GM21515 (cell line): ENCODE data around the gene AUTS2.

Source experiments
- ATAC-seq: cut with Tn5 transposase; IDR thresholded peaks from one replicate; pipeline ENCODE4 v1.9.1; 2021; ENCODE audit not compliant: unreplicated experiment

Gene AUTS2

DNA sequence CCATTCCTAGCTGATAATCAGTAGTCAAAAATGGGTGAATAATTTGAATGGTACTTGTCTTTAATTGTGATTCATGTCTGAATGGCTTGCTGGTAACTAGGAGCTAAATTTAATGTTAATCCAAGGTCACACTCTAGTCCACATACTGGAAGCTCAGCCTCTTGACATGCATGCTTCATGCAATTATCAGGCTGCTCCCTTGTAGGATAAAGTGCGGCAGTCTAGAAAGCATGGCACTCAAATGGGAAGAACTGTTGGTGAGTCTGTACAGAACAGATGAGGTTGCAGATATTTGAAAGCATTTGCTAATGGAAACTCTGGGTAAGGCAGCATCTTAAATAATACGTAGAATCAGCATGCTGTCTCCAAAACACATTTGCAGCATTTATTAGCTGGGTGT lies 499.4 kb downstream of the AUTS2 start:
- no peak for ATAC-seq

GRCh38 chr7:70098133-70098561 lies 499.9 kb downstream of the AUTS2 start:
- no peak for ATAC-seq

GRCh38 chr7:70098905-70099672 lies 500.8 kb downstream of the AUTS2 start:
- no peak for ATAC-seq

DNA sequence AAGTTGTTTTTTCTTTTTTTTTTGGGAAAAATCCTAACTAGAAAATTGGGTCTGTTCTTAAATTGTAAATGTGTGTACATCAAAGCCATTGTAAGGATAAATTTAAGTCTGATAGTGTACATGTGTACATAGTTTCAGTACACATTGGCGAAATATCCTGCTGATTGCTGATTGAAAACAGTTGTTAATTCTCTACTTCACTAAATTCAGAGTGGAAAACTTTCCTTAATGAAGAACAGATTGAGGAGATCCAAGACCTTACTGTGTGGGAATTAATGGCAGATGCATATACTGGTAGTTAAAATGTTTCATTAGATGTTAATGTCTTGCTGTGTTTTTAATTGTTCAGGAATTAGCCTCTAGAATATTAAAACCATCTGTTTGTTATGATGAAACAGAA lies 506.0 kb downstream of the AUTS2 start:
- no peak for ATAC-seq

DNA sequence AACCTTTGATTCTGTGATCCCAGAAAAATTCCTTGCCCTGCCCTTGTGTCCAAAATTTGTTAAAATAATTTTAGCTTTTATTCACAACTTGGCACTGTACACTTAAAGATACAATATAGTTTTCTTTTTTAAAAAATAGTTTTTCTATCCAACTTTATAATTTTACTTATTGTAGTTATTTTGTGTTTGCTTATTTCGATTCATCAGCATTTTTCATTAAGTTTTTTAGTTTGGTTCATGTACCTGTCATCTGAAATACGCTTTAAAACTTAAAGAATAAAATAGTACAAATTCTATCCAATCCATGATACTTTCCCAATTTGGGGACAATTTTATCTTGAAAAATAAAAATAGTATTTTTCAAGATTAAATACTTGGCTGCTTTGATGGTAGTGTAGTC lies 514.8 kb downstream of the AUTS2 start:
- no peak for ATAC-seq

DNA sequence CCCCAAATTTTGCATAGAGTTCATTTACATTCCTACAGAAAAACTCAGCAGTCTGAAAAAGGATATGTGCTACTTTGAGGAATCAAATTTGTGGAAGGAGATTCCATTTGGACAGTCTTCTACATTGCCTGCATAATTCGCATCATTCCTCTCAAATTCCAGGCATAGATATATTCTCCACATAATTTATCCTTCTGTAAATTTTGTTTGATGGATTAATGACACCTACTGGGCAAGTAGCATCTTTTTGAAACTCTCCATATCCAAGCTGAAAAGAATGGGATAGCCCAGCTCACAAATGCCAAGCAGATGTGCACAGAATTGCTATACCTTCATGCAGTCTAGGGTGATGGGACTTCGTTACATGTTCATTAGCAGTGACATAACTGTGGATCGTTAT lies 515.3 kb downstream of the AUTS2 start:
- ATAC-seq = no peak

DNA sequence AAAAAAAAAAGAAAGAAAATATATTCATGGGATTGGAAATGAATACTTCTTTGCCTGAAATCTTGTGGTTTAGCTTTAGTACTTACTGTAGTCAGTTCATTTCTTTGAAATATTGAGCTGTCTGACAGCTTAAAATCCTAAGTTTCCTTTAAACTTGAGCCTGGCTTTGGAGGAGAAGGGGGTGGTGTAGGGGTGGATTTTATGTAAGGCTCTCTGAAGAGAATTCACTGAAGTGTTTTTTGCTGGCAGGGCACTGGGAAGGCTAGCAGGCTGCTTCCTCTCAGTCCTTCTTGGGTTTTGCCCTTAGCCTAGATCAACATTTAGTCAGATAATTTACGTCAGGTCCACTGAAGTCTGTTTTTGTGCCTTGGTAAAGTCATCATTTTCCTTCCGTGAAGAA lies 516.5 kb downstream of the AUTS2 start:
- no peak for ATAC-seq

DNA sequence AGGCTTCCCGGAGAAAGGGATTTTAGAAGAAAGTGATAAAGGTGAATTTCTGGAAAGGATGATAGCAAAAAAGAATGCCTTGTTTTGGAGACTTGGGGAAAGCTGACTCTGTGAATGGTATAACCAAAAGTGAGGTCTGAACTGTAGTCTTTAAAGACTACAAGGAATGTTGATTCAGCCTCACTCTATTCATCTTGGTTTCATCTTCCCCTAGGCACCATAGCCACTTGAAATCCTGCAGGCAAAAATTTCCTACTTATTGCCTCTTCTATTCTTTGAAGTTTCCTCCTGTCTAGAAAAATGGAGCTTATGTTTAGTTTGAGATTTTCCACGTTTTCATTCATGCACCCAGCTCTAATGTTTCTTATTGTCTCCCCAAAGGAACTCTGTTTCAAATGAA lies 518.0 kb downstream of the AUTS2 start:
- ATAC-seq = no peak

DNA sequence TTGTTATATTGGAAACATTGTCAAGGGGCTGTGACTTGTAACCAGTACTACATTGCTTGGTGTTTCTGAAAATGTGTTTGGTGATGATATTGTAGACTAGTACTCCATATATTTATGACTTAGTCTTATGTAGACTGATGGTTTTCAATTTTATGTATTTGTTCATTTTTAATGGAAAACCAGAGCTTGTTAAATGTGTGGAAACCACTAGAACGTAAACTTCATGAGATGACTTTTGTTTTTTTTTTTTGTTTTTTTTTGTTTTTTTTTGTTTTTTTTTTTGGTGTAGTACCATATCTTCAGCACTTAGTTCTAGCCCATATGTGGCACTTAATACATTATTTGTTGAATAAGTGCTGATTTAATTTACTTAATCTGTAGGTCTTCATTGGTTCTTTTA lies 518.6 kb downstream of the AUTS2 start:
- ATAC-seq = no peak

GRCh38 chr7:70120851-70121250 lies 522.6 kb downstream of the AUTS2 start:
- no peak for ATAC-seq

GRCh38 chr7:70131817-70132216 lies 533.5 kb downstream of the AUTS2 start:
- ATAC-seq = no peak

DNA sequence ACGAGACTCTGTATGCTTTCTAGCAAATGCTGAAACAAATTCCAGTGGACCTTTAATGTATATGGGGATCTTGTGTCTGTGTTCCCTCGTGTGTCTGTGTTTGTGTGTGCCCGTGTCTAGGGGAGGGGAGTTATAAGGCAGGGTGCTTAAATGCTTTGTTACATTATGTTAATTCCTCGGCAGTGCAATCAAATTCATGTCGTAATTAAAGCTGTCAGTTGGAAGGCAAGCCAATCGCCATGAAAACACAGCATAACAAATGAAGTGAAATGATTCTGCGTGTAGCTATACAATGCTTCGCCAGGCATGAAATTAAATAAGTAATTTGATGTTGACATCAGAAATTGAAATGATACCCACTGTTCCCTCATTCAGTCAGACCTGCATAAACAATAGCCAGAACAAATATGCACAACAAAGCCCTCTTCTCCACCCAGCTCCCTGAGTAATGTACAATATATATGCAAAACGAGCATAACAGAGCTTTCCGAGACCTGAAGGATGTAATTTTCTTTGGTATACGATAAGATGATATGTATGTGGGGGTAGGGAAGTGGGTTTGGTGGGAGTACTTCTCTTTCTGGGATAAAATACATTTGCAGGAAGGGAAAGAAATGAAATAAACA lies 534.1 kb downstream of the AUTS2 start:
- ATAC-seq = no peak

GRCh38 chr7:70132852-70133690 lies 534.8 kb downstream of the AUTS2 start:
- no peak for ATAC-seq

DNA sequence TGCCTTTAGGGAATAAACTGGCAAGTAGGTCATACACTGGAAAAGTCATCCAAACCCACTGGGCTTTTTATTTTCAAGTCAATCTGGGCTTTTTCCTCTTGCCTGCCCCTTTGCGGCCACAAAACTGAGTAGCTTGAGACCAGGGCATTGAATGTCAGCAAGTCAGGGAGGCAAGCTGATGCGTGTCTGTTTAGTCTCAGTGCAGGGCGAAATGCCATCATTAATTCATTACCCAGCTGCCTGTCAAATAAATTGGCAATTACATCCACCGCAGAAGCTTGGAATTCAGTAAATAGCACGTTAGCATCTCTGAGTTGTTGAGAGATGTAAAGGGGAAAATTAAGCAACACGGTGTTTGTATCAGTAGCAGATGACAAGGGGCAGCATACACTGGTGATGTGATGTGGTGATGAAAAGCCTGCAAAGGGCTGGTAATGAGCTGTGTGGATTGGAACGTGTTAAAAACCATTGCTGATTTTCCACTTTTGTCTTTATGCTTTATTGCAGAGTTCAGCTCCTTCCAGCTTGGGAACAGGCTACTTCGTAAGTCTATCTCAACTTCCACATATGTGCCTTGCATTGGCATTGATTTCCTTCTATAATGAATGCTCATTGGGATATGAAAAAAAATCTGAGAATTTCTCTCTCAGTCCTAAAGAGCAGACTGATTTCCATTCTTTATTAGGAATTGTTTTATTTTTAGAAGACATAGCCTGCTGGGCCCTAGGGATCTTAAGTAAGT lies 535.9 kb downstream of the AUTS2 start:
- no peak for ATAC-seq

- no peak for ATAC-seq
Observed at GRCh38 chr7:70135656-70136055, 537.4 kb downstream of the AUTS2 start.

GRCh38 chr7:70137126-70137525 lies 538.9 kb downstream of the AUTS2 start:
- ATAC-seq = no peak

GRCh38 chr7:70142247-70142932 lies 544.1 kb downstream of the AUTS2 start:
- no peak for ATAC-seq

DNA sequence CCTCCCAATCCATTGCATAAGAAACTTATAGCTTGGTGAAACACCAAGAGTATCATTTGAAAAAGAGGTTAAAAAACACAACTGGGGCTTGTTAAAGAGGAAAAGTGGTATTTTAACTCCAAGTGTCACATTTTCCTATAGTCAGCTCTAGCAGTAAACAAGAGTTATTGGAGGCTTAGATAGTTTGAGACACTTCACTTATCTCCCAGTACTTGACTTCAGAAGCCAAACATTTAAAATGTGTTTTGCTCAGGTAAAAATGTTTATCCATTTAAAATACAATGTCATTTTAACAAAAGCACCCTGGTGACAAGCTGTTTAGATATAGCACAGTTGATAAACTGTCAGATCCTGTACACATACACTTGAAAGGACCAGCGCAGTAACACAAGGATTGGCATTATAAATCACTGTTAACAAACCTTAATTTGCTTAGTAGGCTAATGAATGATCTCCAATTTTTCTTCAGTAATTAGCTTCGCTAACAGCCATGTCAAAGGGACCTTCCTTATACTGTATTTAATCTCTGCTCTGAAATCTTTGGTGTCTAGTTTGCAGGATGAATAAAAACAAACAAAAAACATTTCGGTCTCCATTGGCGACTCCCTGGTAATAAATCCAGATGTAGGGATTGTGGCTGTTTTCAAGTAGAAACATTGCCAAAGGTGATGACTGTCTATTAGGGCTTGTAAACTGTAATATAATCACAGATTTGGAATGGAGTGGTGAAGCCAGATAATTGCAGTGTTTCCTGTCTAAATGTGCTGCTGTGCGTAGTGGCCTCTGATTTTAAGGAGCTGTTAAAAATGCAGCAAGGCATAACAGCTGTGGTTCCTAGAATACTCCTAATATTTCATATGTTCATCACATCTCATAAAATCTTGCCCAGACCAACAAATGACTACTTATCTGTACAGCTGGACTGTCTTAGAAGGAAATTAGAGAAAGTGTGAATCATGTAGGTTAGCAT lies 545.1 kb downstream of the AUTS2 start:
- no peak for ATAC-seq

DNA sequence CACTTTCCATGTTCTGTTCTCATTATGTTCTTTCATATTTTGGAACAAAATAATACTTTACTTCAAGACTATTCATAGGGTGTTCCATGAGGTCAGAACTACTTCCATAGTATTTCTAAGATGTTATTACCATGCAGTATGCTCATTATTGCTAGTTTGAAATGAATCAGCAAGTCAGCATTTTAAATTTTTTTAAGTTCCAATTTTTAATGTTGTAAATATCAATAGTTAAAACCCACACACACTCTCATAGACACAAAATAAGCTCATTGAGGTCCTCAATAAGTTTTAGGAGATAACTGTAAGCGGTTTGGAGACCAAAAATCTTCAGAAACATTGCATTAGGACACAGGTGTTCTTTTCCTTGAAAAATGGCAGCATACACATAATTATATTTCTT lies 550.7 kb downstream of the AUTS2 start:
- no peak for ATAC-seq
